ENCODE measurements around the gene CENPX.
"Not testable (repeated sequence)": the region's sequence is repeated elsewhere in the genome, so short reads cannot be mapped to it uniquely, and the experiment has no call there.

Gene CENPX

GRCh38 chr17:81998691-81999438 lies 23.8 kb downstream of the CENPX start:
- no peak for DNase-seq (ENCODE audit: low read depth, low spot score)

- DNase-seq (ENCODE audit: low read depth, low spot score): no peak
Observed at GRCh38 chr17:81998212-81998611, 24.5 kb downstream of the CENPX start.

GRCh38 chr17:81996757-81997441 lies 25.8 kb downstream of the CENPX start:
- no peak for DNase-seq (ENCODE audit: low read depth, low spot score)

- DNase-seq (ENCODE audit: low read depth, low spot score): no peak
Observed at GRCh38 chr17:81996232-81996756, 26.4 kb downstream of the CENPX start.

GRCh38 chr17:81995463-81996231 lies 27.0 kb downstream of the CENPX start:
- no peak for DNase-seq (ENCODE audit: low read depth, low spot score)

GRCh38 chr17:81994593-81995462 lies 27.9 kb downstream of the CENPX start:
- DNase-seq (ENCODE audit: low read depth, low spot score): no peak

GRCh38 chr17:81993729-81994592 lies 28.7 kb downstream of the CENPX start:
- DNase-seq (ENCODE audit: low read depth, low spot score): no peak

GRCh38 chr17:81992306-81993102 lies 30.2 kb downstream of the CENPX start:
- DNase-seq (ENCODE audit: low read depth, low spot score): no peak

- no peak for DNase-seq (ENCODE audit: low read depth, low spot score)
Observed at GRCh38 chr17:81991684-81992305, 30.9 kb downstream of the CENPX start.

- DNase-seq (ENCODE audit: low read depth, low spot score): no peak
Observed at GRCh38 chr17:81990836-81991683, 31.6 kb downstream of the CENPX start.

GRCh38 chr17:81987161-81987770 lies 35.4 kb downstream of the CENPX start:
- DNase-seq (ENCODE audit: low read depth, low spot score): no peak

- no peak for DNase-seq (ENCODE audit: low read depth, low spot score)
Observed at GRCh38 chr17:81986606-81987005, 36.1 kb downstream of the CENPX start.

GRCh38 chr17:81984773-81985410 lies 37.8 kb downstream of the CENPX start:
- DNase-seq (ENCODE audit: low read depth, low spot score): no peak

GRCh38 chr17:81983639-81984373 lies 38.9 kb downstream of the CENPX start:
- no peak for DNase-seq (ENCODE audit: low read depth, low spot score)

GRCh38 chr17:81983011-81983638 lies 39.6 kb downstream of the CENPX start:
- no peak for DNase-seq (ENCODE audit: low read depth, low spot score)

- DNase-seq (ENCODE audit: low read depth, low spot score): not testable (repeated sequence)
Observed at GRCh38 chr17:81981511-81981910, 41.2 kb downstream of the CENPX start.
